Endodermal cell (in vitro differentiated cells): ENCODE results near the gene IKZF4. TPM values are rescaled to one million over a fixed set of nuclear protein-coding genes. Genes with fewer than 3 reads are reported as not detected.
"Not testable (repeated sequence)": the region's sequence is repeated elsewhere in the genome, so short reads cannot be mapped to it uniquely, and the experiment has no call there.

Experiments
- DNase-seq: peaks from one replicate; pipeline ENCODE4 v3.0.0-alpha.2; 2017
- H3K27ac ChIP-seq: 2 replicates; pipeline ENCODE4 v1.5.1; 2013; ENCODE audit warnings: mild to moderate bottlenecking, low read depth, low read length, moderate library complexity
- H3K27me3 ChIP-seq: 2 replicates; pipeline ENCODE4 v1.6.1; 2013; ENCODE audit warnings: mild to moderate bottlenecking, low read length, moderate library complexity; ENCODE audit not compliant: insufficient read depth, control insufficient read depth, poor library complexity, severe bottlenecking
- H3K36me3 ChIP-seq: 2 replicates; pipeline ENCODE4 v1.7.0; 2013; ENCODE audit warnings: mild to moderate bottlenecking, low read length, moderate library complexity; ENCODE audit not compliant: control insufficient read depth, insufficient read depth
- H3K4me1 ChIP-seq: one replicate; pipeline ENCODE4 v1.7.0; 2013; ENCODE audit warnings: low read length; ENCODE audit not compliant: control insufficient read depth, insufficient read depth
- H3K4me3 ChIP-seq: 2 replicates; pipeline ENCODE4 v1.5.1; 2013; ENCODE audit warnings: mild to moderate bottlenecking, low read length, moderate library complexity
- H3K9ac ChIP-seq: 2 replicates; pipeline ENCODE4 v1.6.1; 2013; ENCODE audit warnings: mild to moderate bottlenecking, low read length, moderate library complexity; ENCODE audit not compliant: poor library complexity, severe bottlenecking; ENCODE audit errors: extremely low read depth
- H3K9me3 ChIP-seq: 2 replicates; pipeline ENCODE4 v1.6.1; 2013; ENCODE audit warnings: mild to moderate bottlenecking, low read length, moderate library complexity; ENCODE audit not compliant: control insufficient read depth
- H3K27ac Mint-ChIP-seq: 2 replicates; pipeline ENCODE4 v1.8.0; 2020; ENCODE audit warnings: mixed read lengths
- H3K27me3 Mint-ChIP-seq: 2 replicates; pipeline ENCODE4 v1.8.0; 2021; ENCODE audit warnings: mild to moderate bottlenecking, mixed read lengths; ENCODE audit not compliant: insufficient read depth
- H3K36me3 Mint-ChIP-seq: 2 replicates; pipeline ENCODE4 v1.8.0; 2020; ENCODE audit warnings: low read depth, mixed read lengths
- H3K4me1 Mint-ChIP-seq: 2 replicates; pipeline ENCODE4 v1.8.0; 2020; ENCODE audit warnings: mixed read lengths
- H3K4me3 Mint-ChIP-seq: 2 replicates; pipeline ENCODE4 v1.8.0; 2020; ENCODE audit warnings: mild to moderate bottlenecking, moderate library complexity, mixed read lengths
- H3K9me3 Mint-ChIP-seq: 2 replicates; pipeline ENCODE4 v1.8.0; 2020; ENCODE audit warnings: mild to moderate bottlenecking, mixed read lengths
- CTCF ChIP-seq: fragments of 200-600 bp; sonication (generic); conservative IDR thresholded peaks from 2 replicates; pipeline ENCODE4 v1.5.0; 2021; ENCODE audit warnings: antibody characterized with exemption, mild to moderate bottlenecking
- WGBS, 2 experiments: methylation state at CpG; one replicate each; pipeline versions ENCODE4 v1.1.5 to v1.1.7; 2013; ENCODE audit warnings: missing lambda C conversion rate in 2 of 2, mixed read lengths in 1 of 2; ENCODE audit not compliant: insufficient coverage in 1 of 2, insufficient read length in 1 of 2; 5-methylcytosine and 5-hydroxymethylcytosine counted together
- total RNA-seq, 2 donors: library from RNA; stranded (reverse); fragmentation: NEBNext Ultra II Directional in 1 of 2; extraction: Animal tissue kit (Norgen Biotek cat#: 25700) in 1 of 2; gene quantifications; 2 replicates in 1 of 2; 3 replicates in 1 of 2; pipeline ENCODE4 v1.2.1, GENCODE V29; 2021

Gene IKZF4
- total RNA-seq, 2 donors from 2014 or later: 9.8 to 10.2 TPM

- no peak overlapping the region for H3K27ac Mint-ChIP-seq
- 93 to 94% methylated on average over 4 to 7 of the region's 7 CpGs for WGBS, 2 experiments
Measured at GRCh38 chr12:56001487-56002100, 19.2 kb upstream of the IKZF4 start.

GRCh38 chr12:56003376-56003775 lies 17.5 kb upstream of the IKZF4 start:
- WGBS, 2 experiments: 93 to 100% methylated on average over 5 of the region's 5 CpGs
- Histone ChIP-seq H3K9me3 (peaks cover 35% of the 10 kb centered on the region), H3K36me3 (peaks cover 43% of the 10 kb centered on the region)
- H3K27ac ChIP-seq, H3K27me3 ChIP-seq, H3K4me1 ChIP-seq, H3K27ac Mint-ChIP-seq, DNase-seq, H3K9ac ChIP-seq, H3K4me3 ChIP-seq, H3K27me3 Mint-ChIP-seq, H3K4me3 Mint-ChIP-seq: not testable (repeated sequence)
- H3K36me3 Mint-ChIP-seq: peaks cover 49% of the 10 kb centered on the region
- H3K4me1 Mint-ChIP-seq: peaks cover 20% of the 10 kb centered on the region
- H3K9me3 Mint-ChIP-seq: peaks cover 16% of the 10 kb centered on the region

More at GRCh38 chr12:56001487-56002100, 19.2 kb upstream of the IKZF4 start:
- Mint-ChIP-seq H3K9me3 (peaks cover 16% of the 10 kb centered on the region), H3K4me3 (no peak overlapping the region), H3K4me1 (peaks cover 17% of the 10 kb centered on the region), H3K27me3 (no peaks in the 10 kb centered on the region), H3K36me3 (peaks cover 50% of the 10 kb centered on the region)
- DNase-seq: no peak
- TF ChIP-seq CTCF: no peak
- Histone ChIP-seq H3K27ac (no peak overlapping the region), H3K9me3 (peaks cover 37% of the 10 kb centered on the region), H3K27me3 (no peaks in the 10 kb centered on the region), H3K4me1 (no peaks in the 10 kb centered on the region), H3K4me3 (peak overlapping the region; percentile 74), H3K9ac (no peak overlapping the region), H3K36me3 (peaks cover 43% of the 10 kb centered on the region)

- H3K9ac ChIP-seq: no peak overlapping the region
- no peaks in the 10 kb centered on the region for H3K27me3 Mint-ChIP-seq
- H3K4me1 ChIP-seq: no peaks in the 10 kb centered on the region
- H3K9me3 ChIP-seq: peaks cover 26% of the 10 kb centered on the region
- H3K27ac Mint-ChIP-seq: no peak overlapping the region
- H3K27me3 ChIP-seq: no peaks in the 10 kb centered on the region
- H3K9me3 Mint-ChIP-seq: peaks cover 14% of the 10 kb centered on the region
- H3K4me3 ChIP-seq: no peak overlapping the region
- peaks cover 20% of the 10 kb centered on the region for H3K4me1 Mint-ChIP-seq
- H3K36me3 Mint-ChIP-seq: peaks cover 43% of the 10 kb centered on the region
- no peak for TF ChIP-seq CTCF
- H3K4me3 Mint-ChIP-seq: no peak overlapping the region
- H3K27ac ChIP-seq: no peak overlapping the region
- H3K36me3 ChIP-seq: peaks cover 43% of the 10 kb centered on the region
- no peak for DNase-seq
- 95 to 97% methylated on average over 10 of the region's 10 CpGs for WGBS, 2 experiments
Measured at GRCh38 chr12:56004211-56004610, 16.6 kb upstream of the IKZF4 start.
